DLD1 (cell line): ENCODE results near the gene IRF1.

Experiments
- in situ Hi-C: cut with HindIII; loops from 2 replicates; pipeline ENCODE4 v1.10.0; 2017; ENCODE audit warnings: low sequenced_read_pairs

IRF1 gene

GRCh38 chr5:132463811-132464155 is 26.8 kb downstream of the IRF1 start:
- in situ Hi-C loops: no loop called here

GRCh38 chr5:132462856-132463745 is 27.5 kb downstream of the IRF1 start:
- in situ Hi-C loops: no loop called here

- in situ Hi-C loops: no loop called here
Measured at GRCh38 chr5:132462333-132462732, 28.2 kb downstream of the IRF1 start.

- in situ Hi-C loops: no loop called here
Measured at GRCh38 chr5:132461569-132462070, 29.0 kb downstream of the IRF1 start.

GRCh38 chr5:132460846-132461568 is 29.6 kb downstream of the IRF1 start:
- in situ Hi-C loops: no loop called here

GRCh38 chr5:132459983-132460838 is 30.4 kb downstream of the IRF1 start:
- in situ Hi-C loops: no loop called here

GRCh38 chr5:132459031-132459982 is 31.3 kb downstream of the IRF1 start:
- in situ Hi-C loops: no loop called here

GRCh38 chr5:132458651-132459030 is 31.9 kb downstream of the IRF1 start:
- in situ Hi-C loops: no loop called here

- in situ Hi-C loops: no loop called here
Measured at GRCh38 chr5:132458226-132458560, 32.4 kb downstream of the IRF1 start.

GRCh38 chr5:132457371-132458225 is 33.0 kb downstream of the IRF1 start:
- in situ Hi-C loops: no loop called here

- in situ Hi-C loops: no loop called here
Measured at GRCh38 chr5:132456987-132457361, 33.6 kb downstream of the IRF1 start.

GRCh38 chr5:132456296-132456986 is 34.1 kb downstream of the IRF1 start:
- in situ Hi-C loops: no loop called here

- in situ Hi-C loops: no loop called here
Measured at GRCh38 chr5:132455614-132456115, 34.9 kb downstream of the IRF1 start.

GRCh38 chr5:132454361-132454760 is 36.2 kb downstream of the IRF1 start:
- in situ Hi-C loops: no loop called here

- in situ Hi-C loops: no loop called here
Measured at GRCh38 chr5:132451387-132451786, 39.2 kb downstream of the IRF1 start.

- in situ Hi-C loops: no loop called here
Measured at GRCh38 chr5:132449060-132449459, 41.5 kb downstream of the IRF1 start.

- in situ Hi-C loops: no loop called here
Measured at GRCh38 chr5:132447196-132447595, 43.4 kb downstream of the IRF1 start.

GRCh38 chr5:132446621-132447020 is 44.0 kb downstream of the IRF1 start:
- in situ Hi-C loops: no loop called here
